Suprapubic skin (tissue), 3 donors: ENCODE results near the gene CCDC40.

Source experiments
- POLR2A ChIP-seq, 2 donors: fragments of 450-650 bp; IDR thresholded peaks; one replicate each; pipeline ENCODE4 v1.6.1; 2017; ENCODE audit warnings: antibody characterized with exemption in 2 of 2, mild to moderate bottlenecking in 2 of 2, moderate library complexity in 2 of 2
- TF ChIP-seq, protein P1 (sequence below), 2 donors: fragments of 200-600 bp in 1 of 2; fragments of 450-650 bp in 1 of 2; sonication (generic) in 1 of 2; IDR thresholded peaks; one replicate each; pipeline ENCODE4 v1.5.1; 2016 to 2019; ENCODE audit warnings: antibody characterized with exemption in 2 of 2, mild to moderate bottlenecking in 1 of 2, moderate library complexity in 1 of 2

GRCh38 chr17:80047176-80047575, 10.7 kb downstream of the CCDC40 start:
- TF ChIP-seq, protein P1, sequence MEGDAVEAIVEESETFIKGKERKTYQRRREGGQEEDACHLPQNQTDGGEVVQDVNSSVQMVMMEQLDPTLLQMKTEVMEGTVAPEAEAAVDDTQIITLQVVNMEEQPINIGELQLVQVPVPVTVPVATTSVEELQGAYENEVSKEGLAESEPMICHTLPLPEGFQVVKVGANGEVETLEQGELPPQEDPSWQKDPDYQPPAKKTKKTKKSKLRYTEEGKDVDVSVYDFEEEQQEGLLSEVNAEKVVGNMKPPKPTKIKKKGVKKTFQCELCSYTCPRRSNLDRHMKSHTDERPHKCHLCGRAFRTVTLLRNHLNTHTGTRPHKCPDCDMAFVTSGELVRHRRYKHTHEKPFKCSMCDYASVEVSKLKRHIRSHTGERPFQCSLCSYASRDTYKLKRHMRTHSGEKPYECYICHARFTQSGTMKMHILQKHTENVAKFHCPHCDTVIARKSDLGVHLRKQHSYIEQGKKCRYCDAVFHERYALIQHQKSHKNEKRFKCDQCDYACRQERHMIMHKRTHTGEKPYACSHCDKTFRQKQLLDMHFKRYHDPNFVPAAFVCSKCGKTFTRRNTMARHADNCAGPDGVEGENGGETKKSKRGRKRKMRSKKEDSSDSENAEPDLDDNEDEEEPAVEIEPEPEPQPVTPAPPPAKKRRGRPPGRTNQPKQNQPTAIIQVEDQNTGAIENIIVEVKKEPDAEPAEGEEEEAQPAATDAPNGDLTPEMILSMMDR (IDR thresholded peaks at IDR 0.05), result no peak
- TF ChIP-seq POLR2A (IDR thresholded peaks at IDR 0.05), result no peak
